H1 (cell line): ENCODE data around the gene RGS9. TPM values are rescaled to one million over a fixed set of nuclear protein-coding genes. Genes with fewer than 3 reads are reported as not detected.

Experiments used
- JUND ChIP-seq: IDR thresholded peaks from 2 replicates; pipeline ENCODE4 v1.6.1; 2011; ENCODE audit warnings: mild to moderate bottlenecking, improper control_type of control experiment, low read length
- polyA plus RNA-seq, 7 experiments: library from polyadenylated mRNA; depleted of rRNA in 3 of 7; stranded (reverse) in 5 of 7; unstranded in 2 of 7; fragments of >200 nt in 5 of 7; fragments of 200-250 nt in 2 of 7; gene quantifications; 1 replicate in 5 of 7; 2 replicates in 1 of 7; 4 replicates in 1 of 7; pipeline versions ENCODE4 v1.2.1 to v1.2.3, GENCODE V29; 2011 to 2013; ENCODE audit warnings: missing spikeins in 2 of 7, mixed read lengths in 2 of 7
- total RNA-seq: library from RNA; stranded (reverse); fragmentation: NEBNext Ultra II Directional; extraction: Animal tissue kit (Norgen Biotek cat#: 25700); gene quantifications from 2 replicates; pipeline ENCODE4 v1.2.1, GENCODE V29; 2021
- TF ChIP-seq, protein P1 (sequence below): fragments of 300-600 bp; sonication (generic); IDR thresholded peaks from 2 replicates; pipeline ENCODE4 v1.7.1; 2012; ENCODE audit warnings: low read length, moderate library complexity, mild to moderate bottlenecking, inconsistent platforms; ENCODE audit not compliant: insufficient replicate concordance
- TF ChIP-seq, protein P2 (sequence below): IDR thresholded peaks from 2 replicates; pipeline ENCODE4 v1.6.1; 2012; ENCODE audit warnings: low read length, inconsistent platforms

Gene RGS9
- total and polyA plus RNA-seq, 2 of the 8 experiments (the other 6 are each of a cell fraction or from before 2014, with no cell fraction given) = 8.9 to 20.5 TPM

GRCh38 chr17:65147955-65148354 is 10.8 kb downstream of the RGS9 start (continued):
- TF ChIP-seq, protein P1, sequence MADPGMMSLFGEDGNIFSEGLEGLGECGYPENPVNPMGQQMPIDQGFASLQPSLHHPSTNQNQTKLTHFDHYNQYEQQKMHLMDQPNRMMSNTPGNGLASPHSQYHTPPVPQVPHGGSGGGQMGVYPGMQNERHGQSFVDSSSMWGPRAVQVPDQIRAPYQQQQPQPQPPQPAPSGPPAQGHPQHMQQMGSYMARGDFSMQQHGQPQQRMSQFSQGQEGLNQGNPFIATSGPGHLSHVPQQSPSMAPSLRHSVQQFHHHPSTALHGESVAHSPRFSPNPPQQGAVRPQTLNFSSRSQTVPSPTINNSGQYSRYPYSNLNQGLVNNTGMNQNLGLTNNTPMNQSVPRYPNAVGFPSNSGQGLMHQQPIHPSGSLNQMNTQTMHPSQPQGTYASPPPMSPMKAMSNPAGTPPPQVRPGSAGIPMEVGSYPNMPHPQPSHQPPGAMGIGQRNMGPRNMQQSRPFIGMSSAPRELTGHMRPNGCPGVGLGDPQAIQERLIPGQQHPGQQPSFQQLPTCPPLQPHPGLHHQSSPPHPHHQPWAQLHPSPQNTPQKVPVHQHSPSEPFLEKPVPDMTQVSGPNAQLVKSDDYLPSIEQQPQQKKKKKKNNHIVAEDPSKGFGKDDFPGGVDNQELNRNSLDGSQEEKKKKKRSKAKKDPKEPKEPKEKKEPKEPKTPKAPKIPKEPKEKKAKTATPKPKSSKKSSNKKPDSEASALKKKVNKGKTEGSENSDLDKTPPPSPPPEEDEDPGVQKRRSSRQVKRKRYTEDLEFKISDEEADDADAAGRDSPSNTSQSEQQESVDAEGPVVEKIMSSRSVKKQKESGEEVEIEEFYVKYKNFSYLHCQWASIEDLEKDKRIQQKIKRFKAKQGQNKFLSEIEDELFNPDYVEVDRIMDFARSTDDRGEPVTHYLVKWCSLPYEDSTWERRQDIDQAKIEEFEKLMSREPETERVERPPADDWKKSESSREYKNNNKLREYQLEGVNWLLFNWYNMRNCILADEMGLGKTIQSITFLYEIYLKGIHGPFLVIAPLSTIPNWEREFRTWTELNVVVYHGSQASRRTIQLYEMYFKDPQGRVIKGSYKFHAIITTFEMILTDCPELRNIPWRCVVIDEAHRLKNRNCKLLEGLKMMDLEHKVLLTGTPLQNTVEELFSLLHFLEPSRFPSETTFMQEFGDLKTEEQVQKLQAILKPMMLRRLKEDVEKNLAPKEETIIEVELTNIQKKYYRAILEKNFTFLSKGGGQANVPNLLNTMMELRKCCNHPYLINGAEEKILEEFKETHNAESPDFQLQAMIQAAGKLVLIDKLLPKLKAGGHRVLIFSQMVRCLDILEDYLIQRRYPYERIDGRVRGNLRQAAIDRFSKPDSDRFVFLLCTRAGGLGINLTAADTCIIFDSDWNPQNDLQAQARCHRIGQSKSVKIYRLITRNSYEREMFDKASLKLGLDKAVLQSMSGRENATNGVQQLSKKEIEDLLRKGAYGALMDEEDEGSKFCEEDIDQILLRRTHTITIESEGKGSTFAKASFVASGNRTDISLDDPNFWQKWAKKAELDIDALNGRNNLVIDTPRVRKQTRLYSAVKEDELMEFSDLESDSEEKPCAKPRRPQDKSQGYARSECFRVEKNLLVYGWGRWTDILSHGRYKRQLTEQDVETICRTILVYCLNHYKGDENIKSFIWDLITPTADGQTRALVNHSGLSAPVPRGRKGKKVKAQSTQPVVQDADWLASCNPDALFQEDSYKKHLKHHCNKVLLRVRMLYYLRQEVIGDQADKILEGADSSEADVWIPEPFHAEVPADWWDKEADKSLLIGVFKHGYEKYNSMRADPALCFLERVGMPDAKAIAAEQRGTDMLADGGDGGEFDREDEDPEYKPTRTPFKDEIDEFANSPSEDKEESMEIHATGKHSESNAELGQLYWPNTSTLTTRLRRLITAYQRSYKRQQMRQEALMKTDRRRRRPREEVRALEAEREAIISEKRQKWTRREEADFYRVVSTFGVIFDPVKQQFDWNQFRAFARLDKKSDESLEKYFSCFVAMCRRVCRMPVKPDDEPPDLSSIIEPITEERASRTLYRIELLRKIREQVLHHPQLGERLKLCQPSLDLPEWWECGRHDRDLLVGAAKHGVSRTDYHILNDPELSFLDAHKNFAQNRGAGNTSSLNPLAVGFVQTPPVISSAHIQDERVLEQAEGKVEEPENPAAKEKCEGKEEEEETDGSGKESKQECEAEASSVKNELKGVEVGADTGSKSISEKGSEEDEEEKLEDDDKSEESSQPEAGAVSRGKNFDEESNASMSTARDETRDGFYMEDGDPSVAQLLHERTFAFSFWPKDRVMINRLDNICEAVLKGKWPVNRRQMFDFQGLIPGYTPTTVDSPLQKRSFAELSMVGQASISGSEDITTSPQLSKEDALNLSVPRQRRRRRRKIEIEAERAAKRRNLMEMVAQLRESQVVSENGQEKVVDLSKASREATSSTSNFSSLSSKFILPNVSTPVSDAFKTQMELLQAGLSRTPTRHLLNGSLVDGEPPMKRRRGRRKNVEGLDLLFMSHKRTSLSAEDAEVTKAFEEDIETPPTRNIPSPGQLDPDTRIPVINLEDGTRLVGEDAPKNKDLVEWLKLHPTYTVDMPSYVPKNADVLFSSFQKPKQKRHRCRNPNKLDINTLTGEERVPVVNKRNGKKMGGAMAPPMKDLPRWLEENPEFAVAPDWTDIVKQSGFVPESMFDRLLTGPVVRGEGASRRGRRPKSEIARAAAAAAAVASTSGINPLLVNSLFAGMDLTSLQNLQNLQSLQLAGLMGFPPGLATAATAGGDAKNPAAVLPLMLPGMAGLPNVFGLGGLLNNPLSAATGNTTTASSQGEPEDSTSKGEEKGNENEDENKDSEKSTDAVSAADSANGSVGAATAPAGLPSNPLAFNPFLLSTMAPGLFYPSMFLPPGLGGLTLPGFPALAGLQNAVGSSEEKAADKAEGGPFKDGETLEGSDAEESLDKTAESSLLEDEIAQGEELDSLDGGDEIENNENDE = no peak
- no peak for TF ChIP-seq JUND
- TF ChIP-seq, protein P2, sequence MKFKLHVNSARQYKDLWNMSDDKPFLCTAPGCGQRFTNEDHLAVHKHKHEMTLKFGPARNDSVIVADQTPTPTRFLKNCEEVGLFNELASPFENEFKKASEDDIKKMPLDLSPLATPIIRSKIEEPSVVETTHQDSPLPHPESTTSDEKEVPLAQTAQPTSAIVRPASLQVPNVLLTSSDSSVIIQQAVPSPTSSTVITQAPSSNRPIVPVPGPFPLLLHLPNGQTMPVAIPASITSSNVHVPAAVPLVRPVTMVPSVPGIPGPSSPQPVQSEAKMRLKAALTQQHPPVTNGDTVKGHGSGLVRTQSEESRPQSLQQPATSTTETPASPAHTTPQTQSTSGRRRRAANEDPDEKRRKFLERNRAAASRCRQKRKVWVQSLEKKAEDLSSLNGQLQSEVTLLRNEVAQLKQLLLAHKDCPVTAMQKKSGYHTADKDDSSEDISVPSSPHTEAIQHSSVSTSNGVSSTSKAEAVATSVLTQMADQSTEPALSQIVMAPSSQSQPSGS = no peak
- TF ChIP-seq, all 59 proteins: peak for 0
